NCI-H2196 treated with DMSO at 0.1 percent for 48 hours (cell line): ENCODE measurements around the gene ADNP2.
"Not testable (repeated sequence)": the region's sequence is repeated elsewhere in the genome, so short reads cannot be mapped to it uniquely, and the experiment has no call there.

Source experiments
- DNase-seq: peaks from one replicate; lab custom pipeline; 2025; ENCODE audit not compliant: unreplicated experiment; lab: John Stamatoyannopoulos, UW

Gene ADNP2

DNA sequence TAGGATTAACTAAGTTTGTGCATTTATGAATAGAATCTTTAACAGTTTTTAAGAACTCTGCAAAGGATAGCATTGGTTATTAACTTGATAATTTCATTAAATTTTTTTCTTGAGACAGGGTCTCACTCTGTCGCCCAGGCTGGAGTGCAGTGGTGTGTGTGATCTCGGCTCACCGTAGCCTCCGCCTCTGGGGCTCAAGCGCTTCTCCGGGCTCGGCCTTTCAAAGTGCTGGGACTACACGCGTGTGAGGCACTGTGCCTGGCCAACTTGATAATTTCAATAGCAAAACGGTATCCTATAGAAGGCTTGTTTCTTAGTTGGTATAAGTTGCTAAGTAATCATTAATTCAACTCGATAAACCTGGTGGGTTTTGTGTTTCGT lies 38.0 kb downstream of the ADNP2 start:
- DNase-seq: no peak

DNA sequence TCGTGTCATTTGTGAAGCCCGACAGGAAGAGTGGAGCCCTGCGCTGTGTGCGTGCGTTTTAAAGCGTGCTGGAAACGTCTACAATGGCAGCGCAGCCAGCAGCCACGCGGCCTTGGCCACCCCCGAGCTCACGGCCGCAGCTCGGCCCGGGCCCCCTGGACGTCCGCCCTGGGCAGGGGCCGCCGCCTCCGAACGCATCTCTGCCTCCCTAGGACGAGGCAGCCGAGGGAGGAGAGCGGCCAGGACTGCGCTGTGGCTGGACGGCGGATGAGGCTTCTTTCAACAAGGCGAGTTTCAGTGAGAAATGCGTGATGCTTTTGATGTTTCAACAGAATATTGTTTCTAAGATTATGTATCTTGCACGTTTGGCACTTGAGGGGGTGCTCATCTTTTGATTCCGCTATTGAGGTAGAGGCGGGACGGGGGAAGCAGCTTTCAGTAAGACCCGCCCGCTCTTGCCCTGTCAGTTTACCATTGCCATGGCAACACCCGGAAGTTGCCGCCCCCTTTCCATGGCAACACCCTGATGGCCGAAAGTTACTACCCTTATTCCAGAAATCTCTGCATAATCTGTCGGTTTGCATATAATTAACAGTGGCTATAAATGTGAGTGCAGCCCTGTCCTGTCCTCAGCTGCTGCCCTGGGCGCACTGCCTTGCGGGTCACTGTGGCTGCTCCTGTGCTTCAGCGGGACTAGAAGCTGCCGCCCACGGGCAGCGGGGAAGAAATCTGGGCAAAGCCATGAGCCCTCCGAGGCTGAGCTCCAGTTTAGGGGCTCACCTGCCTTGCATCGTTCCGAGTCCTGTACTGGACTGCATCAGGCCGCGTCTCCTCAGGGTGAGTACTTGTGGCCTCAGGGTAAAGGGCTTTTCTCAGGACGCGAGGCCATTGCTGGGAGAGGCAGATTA lies 38.6 kb downstream of the ADNP2 start:
- DNase-seq: peak; percentile 19

DNA sequence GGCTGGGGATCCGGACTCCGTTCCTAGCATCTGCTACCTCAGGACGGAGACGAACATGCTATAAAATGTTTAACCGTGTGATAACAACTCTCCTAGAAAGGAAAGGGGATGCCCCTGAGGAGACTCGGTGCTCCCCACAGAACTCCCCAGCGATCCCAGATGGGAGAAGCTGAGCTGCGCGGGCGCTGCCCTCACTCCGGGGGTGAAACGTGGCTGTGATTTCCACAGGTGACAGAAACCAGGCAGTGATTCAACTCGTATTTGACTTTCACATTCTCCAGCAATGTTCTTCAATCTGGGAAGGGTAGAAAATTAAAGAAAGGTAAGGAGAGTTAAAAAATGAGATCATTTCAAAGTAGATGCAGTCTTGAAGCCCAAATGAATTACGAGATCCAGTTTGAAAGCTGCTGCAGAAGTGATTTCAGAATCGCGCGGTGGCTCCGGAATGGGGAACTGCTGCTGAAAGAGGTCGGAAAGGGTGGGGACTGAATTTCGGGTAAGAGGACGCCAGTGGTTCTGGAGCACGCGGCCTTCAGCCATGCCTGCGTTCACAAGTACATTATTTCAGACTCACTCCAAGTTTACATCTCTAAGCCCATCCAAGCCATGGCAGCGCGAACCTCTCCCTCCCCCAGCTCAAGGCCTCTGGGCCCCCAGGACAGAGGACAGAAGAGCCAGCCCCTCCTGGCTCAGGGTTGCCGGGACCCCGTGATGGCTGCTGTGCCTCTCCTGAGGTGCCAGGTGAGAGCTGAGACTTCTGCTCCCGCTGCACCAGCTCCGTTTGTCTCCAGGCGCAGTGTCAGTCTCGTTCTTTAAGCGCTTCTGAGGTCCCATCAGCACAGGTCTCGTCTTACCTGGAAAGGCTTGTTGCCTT lies 39.5 kb downstream of the ADNP2 start:
- no peak for DNase-seq

- no peak for DNase-seq
Observed at GRCh38 chr18:80149667-80150066, 40.6 kb downstream of the ADNP2 start.

DNA sequence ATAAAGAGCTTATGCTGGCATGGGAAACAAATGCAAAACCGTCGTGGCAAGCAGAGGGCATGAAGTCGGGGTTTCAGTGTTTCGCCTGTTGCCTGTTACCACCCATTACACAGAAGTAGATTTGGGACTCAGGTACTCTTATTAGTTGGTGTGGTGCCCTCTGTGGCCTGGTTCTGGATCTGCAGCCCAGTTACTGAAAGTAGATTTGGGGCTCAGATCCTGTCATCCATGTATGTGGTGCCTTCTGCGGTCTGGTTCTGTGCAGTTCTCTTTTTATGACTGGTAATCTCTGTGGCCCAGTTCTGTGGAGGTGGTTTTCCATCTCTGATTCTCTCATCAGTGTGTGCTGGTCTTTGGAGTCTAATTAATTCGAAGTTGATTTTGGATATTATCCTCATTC lies 45.2 kb downstream of the ADNP2 start:
- no peak for DNase-seq

GRCh38 chr18:80157708-80158343 lies 48.8 kb downstream of the ADNP2 start:
- peak; percentile 30 for DNase-seq

DNA sequence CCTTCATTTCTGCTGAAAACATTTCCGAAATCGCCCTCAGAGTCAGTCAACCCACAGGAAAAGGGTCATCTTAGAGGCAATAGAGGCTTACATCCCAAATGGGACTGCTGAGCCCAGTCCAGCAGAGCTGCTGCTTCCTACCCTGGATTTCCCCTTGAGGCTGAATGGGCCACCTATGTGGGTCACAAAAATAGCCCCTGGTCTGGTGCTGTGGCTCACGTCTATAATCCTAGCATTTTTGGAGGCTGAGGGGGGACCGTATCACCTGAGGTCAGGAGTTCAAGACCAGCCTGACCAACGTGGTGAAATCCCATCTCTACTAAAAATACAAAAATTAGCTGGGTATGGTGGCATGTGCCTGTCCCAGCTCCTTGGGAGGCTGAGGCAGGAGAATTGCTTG lies 49.3 kb downstream of the ADNP2 start:
- no peak for DNase-seq

- no peak for DNase-seq
Observed at GRCh38 chr18:80159713-80160636, 50.9 kb downstream of the ADNP2 start.

GRCh38 chr18:80161781-80162417 lies 52.8 kb downstream of the ADNP2 start:
- DNase-seq: no peak

GRCh38 chr18:80163183-80163582 lies 54.1 kb downstream of the ADNP2 start:
- no peak for DNase-seq

- not testable (repeated sequence) for DNase-seq
Observed at GRCh38 chr18:80164727-80165355, 55.8 kb downstream of the ADNP2 start.

DNA sequence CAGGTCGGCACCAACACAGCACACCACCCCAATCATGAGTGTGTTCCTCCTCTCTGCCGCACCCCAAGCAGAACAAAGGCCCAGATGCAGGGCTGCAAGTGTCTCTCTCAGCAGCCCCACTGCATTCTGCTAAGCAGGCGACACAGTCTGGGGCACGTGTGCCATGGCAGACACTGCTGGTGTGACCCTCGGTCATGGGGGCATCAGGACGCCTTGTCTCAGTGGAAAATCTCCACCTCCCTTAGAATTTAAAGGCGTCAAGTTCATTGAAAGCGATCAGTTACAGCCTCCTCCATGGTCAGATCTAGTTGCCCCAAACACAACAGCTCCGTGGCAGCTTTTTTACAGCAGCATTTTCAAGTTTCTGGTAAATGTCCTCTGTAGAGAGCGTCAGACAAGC lies 57.2 kb downstream of the ADNP2 start:
- no peak for DNase-seq

GRCh38 chr18:80166725-80167124 lies 57.7 kb downstream of the ADNP2 start:
- DNase-seq: no peak

DNA sequence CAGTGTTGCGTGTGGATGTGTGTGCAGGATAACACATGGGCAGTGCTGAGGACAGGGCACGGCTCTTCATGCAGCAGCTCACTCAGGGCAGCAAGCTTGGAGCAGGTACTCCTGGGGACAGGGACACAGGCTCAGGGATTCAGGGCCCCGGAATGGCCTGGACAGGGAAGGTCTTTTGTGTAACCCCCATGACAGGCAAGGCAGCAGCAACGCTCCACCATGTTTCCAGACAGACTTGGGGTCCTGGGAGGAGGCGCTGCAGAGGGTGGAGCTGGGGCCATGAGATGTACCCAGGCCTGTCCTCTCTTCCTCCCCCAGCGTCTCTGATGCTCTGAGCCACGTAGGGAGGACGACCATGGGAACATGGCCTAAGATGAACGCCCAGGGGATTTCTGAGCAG lies 58.3 kb downstream of the ADNP2 start:
- no peak for DNase-seq

DNA sequence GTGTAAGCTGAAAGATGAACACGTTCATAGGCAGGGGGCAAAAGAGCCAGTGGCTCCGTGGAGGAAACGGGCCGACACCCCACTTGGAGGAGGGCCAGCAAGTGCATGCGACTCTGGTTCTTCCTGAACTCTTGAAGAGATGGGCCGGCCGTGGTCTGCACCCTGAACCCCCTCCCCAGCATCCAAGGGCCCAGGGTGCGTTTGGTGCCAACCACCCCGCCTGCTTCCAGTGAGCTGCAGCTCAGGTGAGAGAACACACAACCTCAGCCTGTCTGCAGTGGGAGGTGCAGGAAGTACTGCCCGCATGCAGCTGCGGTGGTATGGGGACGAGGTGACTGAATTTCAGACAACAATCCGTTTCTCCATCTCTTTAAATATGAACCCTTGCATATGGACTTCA lies 58.9 kb downstream of the ADNP2 start:
- DNase-seq: no peak

DNA sequence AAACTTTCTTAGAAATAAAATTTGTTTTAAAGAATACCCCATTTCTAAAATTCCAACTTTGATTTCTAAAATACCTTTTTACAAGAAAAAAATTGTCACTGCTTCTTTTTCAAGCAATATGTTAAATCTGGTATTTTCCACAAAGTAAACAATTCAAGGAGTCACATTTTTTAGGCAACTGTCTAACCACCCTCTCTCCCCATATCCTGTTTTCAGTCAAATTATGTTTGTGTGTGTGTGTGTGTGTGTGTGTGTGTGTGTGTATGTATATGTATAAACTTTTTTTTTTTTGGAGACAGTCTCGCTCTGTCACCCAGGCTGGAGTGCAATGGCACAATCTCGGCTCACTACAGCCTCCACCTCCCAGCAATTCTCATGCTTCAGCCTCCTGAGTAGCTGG lies 59.3 kb downstream of the ADNP2 start:
- no peak for DNase-seq

- DNase-seq: no peak
Observed at GRCh38 chr18:80168982-80169381, 59.9 kb downstream of the ADNP2 start.

DNA sequence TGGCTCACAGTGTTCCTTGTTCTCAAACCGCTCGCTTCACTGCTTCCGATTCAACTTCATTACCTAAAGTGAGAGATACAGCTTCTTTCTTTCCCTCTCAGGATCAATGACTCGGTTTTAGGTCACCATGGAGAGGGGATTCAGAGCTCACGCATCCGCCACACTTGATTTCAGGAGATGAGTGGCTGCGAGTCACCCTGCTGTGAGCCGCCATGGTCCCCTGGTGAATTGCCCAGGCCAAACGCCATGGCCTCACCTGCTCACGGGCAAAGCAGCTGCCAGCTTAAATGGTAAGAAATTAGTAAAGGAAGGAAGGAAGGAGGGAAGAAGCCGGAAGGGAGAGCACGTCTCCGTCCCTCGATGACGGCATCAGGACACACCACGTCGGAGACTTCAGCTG lies 60.5 kb downstream of the ADNP2 start:
- DNase-seq: no peak

DNA sequence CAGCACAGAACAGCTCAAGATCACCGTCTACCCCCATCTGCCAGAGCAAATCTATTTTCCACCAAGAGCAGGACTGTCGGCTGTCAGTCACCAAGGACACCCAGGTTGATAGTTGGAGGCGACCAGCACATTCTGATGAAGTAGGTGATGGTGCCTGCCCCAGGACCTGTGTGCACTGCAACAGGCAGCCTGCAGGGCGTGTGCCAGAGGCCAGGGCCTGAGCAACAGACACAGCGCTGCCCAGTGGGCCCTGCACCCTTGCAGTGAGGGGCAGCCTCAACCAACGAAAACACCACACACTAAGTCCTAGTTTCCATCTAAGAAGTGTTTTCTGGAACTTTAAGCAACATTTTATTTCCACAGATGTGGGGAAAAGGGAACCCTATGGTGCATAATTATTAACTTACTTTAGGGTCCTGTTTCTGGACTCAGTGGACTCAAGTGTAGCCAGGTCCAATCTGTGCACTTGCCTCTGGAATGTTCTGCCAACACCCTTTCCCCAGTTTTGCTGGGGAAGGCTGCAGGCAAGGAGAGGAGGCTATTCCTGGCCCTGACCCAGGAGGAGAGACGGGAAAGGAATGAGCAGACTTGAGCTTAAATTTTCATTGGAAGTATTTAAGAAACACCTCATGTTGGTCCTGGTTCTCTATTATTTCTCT lies 61.5 kb downstream of the ADNP2 start:
- DNase-seq: no peak
